Liver (tissue), 3 donors: ENCODE measurements around the gene ZNF740.

Source experiments
- CTCF ChIP-seq: fragments of 150-350 bp; IDR thresholded peaks from 2 replicates; pipeline ENCODE4 v1.5.1; 2017; ENCODE audit warnings: improper control_type of control experiment, low read depth, low read length; ENCODE audit not compliant: missing input control
- GABPA ChIP-seq, 2 donors: IDR thresholded peaks in 1 of 2; conservative IDR thresholded peaks in 1 of 2; 2 replicates each; pipeline ENCODE4 v1.6.1; 2016; ENCODE audit warnings: antibody characterized with exemption in 2 of 2, mild to moderate bottlenecking in 1 of 2, moderate library complexity in 1 of 2
- HNF4G ChIP-seq: IDR thresholded peaks from 2 replicates; pipeline ENCODE4 v1.6.1; 2016; ENCODE audit warnings: antibody characterized with exemption
- JUND ChIP-seq, 2 donors: IDR thresholded peaks; 2 replicates each; pipeline ENCODE4 v1.6.1; 2016; ENCODE audit warnings: antibody characterized with exemption in 2 of 2
- RAD21 ChIP-seq, 2 donors: IDR thresholded peaks; 2 replicates each; pipeline ENCODE4 v1.6.1; 2016; ENCODE audit warnings: antibody characterized with exemption in 2 of 2, mild to moderate bottlenecking in 2 of 2
- SP1 ChIP-seq: IDR thresholded peaks from 2 replicates; pipeline ENCODE4 v1.6.1; 2018; ENCODE audit warnings: antibody characterized with exemption, mild to moderate bottlenecking
- TAF1 ChIP-seq: conservative IDR thresholded peaks from 2 replicates; pipeline ENCODE4 v1.6.1; 2016; ENCODE audit warnings: antibody characterized with exemption, mild to moderate bottlenecking
- TF ChIP-seq, protein P1 (sequence below): IDR thresholded peaks from 2 replicates; pipeline ENCODE4 v1.6.1; 2016; ENCODE audit warnings: antibody characterized with exemption, mild to moderate bottlenecking
- donor health status: healthy.
- donor health status: healthy.

- TF ChIP-seq CTCF (no peak), RAD21 (IDR thresholded peaks at IDR 0.05) (no peak), JUND (IDR thresholded peaks at IDR 0.05) (no peak), GABPA (IDR thresholded peaks at IDR 0.05 in 1 of 2, conservative IDR thresholded peaks at IDR 0.05 in 1 of 2) (no peak), TAF1 (no peak), HNF4G (no peak), SP1 (no peak)
- TF ChIP-seq, protein P1, sequence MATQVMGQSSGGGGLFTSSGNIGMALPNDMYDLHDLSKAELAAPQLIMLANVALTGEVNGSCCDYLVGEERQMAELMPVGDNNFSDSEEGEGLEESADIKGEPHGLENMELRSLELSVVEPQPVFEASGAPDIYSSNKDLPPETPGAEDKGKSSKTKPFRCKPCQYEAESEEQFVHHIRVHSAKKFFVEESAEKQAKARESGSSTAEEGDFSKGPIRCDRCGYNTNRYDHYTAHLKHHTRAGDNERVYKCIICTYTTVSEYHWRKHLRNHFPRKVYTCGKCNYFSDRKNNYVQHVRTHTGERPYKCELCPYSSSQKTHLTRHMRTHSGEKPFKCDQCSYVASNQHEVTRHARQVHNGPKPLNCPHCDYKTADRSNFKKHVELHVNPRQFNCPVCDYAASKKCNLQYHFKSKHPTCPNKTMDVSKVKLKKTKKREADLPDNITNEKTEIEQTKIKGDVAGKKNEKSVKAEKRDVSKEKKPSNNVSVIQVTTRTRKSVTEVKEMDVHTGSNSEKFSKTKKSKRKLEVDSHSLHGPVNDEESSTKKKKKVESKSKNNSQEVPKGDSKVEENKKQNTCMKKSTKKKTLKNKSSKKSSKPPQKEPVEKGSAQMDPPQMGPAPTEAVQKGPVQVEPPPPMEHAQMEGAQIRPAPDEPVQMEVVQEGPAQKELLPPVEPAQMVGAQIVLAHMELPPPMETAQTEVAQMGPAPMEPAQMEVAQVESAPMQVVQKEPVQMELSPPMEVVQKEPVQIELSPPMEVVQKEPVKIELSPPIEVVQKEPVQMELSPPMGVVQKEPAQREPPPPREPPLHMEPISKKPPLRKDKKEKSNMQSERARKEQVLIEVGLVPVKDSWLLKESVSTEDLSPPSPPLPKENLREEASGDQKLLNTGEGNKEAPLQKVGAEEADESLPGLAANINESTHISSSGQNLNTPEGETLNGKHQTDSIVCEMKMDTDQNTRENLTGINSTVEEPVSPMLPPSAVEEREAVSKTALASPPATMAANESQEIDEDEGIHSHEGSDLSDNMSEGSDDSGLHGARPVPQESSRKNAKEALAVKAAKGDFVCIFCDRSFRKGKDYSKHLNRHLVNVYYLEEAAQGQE: no peak
Measured at GRCh38 chr12:53219292-53219955, 38.9 kb downstream of the ZNF740 start.
